Measurements from ENCODE around the gene CEND1.
"Not testable (repeated sequence)": the region's sequence is repeated elsewhere in the genome, so short reads cannot be mapped to it uniquely, and the experiment has no call there.

CEND1 gene

DNA sequence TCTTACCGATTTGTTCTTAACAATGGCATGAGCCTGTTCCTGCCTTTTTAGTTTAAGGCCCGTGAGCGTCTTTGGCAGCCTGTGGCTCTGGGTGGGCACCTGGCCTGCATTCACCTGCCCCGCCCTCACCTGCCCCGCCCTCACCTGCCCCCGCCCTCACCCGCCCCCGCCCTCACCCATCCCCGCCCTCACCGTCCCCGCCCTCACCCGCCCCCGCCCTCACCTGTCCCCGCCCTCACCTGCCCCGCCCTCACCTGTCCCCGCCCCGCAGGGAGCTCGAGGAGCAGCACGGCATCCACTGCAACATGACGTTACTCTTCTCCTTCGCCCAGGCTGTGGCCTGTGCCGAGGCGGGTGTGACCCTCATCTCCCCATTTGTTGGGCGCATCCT lies 26.8 kb downstream of the CEND1 start:
- DNase-seq: no peak

DNA sequence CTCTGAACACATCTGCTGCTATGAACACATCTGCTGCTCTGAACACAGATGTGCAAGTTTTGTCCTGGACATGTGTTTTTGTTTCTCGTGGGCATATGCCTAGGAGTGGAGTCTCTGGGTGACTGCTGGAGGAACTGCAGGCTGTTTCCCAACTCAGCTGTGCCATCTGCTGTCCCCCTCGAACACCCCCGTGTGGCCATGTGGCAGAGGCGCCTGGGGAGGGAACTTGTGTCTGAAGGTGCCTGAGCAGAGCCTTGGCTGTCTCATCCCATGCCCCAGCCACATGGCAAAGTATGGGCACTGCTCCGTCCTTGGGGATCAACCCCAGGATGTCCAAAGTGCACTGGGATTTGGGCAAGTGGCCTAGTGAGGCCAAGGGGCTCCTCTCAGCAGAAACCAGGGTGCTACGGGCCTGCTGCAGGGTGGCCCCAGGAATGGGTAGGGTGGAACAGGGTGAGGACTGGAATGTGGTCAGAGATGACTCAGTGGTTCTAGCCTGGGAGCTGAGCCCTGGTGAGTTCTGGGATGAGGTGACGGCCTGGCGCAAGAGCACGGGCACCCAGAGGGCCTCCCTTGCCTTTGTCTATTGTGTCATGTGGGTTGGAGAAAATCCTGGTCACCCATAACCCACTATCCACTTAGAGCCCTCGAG lies 27.3 kb downstream of the CEND1 start:
- no peak for DNase-seq

DNA sequence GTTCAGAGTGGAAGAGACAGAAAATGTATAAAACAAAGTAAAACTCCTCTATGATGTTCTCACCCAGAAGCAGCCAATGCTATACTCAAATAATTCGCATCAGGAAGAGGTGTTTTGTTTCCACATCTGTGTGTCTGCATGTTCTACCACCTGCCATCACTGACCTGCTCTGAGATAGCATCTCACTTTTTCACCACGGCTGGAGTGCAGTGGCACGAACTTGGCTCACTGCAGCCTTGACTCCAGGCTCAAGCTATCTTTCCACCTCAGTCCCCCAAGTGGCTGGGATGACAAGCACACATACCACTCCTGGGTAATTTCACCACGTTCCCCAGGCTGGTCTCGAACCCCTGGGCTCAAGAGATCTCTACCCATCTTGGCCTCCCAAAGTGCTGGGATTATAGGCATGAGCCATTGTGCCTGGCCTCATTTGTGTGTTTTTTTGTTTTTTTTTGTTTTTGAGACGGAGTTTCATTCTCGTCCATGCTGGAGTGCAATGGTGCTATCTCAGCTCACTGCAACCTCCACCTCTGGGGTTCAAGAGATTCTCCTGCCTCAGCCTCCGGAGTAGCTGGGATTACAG lies 28.3 kb downstream of the CEND1 start:
- DNase-seq: no peak

DNA sequence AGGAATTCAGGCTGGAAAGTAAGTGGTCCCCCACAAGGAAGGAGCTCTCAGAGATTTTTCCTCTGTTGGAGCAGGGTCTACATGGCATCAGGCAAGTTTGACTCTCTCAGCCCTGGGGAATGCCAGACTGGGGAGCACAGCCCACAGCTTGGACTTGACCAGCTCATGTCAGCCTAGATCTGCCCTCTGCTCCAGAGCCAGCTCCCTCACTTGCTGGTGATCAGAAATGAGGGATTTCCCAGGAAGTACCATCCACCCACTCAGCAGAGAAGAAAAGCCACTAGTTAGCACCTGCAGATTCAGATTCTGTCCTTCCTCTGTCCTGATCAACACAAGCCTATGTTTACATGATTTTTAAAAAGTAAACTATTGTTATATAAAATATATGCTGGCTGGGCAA lies 29.7 kb downstream of the CEND1 start:
- DNase-seq: no peak

DNA sequence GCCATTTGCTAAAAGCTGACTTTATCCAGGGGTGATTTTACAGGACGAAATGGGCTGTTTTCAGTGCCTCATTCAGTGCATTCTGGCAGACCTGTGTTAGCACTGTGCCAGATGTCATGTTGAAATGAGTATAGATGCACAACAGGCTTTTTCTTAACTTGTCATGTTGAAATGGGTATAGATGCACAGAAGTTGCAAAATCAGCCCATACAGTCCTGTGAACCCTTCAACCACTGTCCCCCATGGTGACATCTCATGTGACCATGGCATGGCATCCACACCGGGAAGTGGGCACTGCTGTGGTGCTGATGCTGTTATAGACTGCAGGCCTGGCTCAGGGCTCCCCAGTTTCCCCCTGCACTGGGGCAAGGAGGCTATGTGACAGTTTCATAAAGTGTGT lies 40.2 kb downstream of the CEND1 start:
- no peak for DNase-seq

DNA sequence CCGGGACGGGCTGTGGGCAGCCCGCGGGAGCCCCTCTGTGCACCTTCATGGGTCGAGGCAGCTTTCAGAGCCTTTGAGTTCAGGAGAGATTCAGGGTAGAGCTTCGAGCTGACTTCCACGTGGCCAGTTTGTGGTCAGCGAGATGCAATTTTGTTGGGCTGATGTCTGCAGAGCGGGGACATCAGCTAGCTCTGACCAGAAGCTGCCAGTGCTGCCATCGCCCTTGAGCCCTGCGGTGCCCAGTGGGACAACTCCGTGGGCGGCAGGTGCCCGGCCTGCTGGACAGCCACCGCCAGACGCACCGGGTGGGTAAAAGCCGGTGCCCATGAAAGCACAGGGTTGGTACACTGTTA lies 41.9 kb downstream of the CEND1 start:
- DNase-seq: no peak

DNA sequence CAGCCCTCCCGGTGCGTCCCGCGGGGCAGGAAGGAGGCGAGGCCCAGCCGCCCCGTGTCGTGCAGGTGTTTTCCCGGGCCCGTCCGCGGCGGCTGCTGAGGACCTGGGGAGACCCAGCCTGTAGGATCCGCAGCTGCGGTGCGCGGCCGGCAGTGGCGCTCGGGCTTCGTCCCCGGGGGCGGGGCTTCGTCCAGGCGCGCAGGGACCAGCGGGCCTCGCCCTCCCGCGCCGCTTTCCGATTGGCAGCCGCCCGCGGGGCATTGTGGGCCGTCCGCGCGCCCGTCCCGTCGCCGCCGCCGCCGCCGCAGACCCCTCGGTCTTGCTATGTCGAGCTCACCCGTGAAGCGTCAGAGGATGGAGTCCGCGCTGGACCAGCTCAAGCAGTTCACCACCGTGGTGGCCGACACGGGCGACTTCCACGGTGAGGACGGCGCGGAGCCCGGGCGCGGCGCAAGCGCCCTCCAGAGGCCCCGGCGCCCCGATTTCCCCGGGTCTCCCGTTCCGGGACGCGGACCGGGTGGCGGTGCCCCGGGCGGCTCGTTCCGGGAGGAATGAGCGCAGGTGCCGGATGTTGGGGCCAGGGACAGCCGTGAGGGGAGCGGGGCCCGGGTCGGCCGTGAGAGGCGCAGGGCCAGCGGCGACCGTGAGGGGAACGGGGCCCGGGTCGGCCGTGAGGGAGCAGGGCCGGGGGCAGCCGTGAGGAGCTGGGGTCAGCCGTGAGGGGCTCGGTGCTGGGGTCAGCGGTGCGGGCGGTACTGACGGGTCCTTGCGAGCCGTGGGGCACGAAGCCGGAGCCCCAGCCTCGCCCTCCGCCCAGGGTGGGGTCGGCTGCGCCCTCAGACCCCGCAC lies 42.5 kb downstream of the CEND1 start, which contains the start of gene TALDO1:
Gene TALDO1 (plus strand): TSS at position 307 of the 849 bp plus-strand sequence. CDS start 18 bp downstream, at position 325.
- peak; percentile 86 for DNase-seq

DNA sequence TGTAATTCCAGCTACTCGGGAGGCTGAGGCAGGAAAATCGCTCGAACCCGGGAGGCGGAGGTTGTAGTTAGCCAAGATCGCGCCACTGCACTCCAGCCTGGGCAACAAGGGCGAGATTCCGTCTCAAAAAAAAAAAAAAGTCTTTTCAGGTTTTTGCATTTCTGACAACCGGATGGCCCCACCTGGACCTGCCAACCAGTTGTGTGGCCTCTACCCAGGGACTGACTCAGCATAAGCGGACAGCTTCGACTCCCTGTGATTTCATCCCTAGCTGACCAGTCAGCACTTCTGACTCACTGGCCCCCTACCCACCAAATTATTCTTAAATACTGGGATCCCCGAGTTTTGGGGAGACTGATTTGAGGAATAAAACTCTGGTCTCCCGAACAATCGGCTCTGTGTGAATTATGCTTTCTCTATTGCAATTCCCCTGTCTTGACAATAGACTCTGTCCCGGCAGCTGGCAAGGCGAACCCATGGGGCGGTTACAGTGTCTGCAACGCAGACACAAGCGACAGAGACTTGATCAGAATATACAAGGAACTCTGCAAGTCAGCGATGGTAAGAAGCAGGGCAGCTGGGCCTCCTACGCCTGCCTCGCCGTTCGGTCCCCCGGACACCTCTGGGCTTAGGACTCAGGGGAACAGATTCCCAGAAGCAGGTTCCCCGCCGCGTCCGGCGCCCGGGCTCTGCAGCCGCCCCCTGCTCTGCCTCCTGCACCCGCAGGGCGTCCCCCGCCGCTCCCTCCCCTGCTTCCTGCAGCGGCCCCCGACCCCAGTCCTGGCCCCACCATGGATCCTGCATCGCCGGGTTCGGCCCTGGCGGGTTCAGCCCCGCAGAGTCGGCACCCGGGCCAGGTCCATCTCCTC lies 43.4 kb downstream of the CEND1 start:
- no peak for DNase-seq

DNA sequence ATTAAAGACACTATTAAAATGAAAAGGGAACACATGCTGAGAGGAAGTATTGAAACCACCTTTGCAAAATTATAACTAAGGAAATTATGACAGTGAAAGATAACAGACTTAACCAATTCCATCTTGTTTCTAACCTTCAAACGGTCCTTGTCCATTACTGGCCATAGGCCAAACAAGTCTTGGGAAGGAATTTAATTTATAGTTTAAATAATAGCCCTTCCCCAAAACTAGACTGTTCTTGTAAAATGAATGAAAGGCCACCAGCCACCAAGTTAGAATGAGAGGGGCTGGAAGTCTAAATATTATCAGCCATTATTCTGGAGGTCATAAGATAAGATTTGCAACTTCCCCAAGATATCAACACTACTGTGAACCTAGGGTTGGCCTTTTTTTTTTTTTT lies 44.5 kb downstream of the CEND1 start:
- DNase-seq: no peak

DNA sequence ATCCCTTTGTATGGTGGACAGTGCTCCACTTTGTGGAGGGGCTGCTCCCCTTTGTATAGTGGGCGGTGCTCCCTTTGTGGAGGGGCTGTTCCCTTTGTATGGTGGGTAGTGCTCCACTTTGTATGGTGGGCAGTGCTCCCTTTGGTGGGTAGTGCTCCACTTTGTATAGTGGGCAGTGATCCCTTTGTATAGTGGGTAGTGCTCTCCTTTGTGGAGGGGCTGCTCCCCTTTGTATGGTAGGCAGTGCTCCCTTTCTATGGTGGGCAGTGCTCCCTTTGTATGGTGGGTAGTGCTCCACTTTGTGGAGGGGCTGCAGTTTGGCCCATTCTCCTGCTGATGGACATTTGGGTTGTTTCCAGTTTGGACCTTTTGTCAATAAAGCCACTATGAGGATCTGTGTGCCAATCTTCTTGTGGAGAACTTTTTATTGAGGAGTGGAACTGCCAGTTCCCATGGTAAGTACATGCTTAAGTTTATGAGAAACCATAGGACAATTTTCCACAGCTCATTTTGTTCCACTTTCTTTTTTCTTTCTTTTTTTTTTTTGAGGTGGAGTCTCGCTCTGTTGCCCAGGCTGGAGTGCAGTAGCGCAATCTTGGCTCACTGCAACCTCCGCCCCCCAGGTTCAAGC lies 47.2 kb downstream of the CEND1 start:
- DNase-seq: no peak

DNA sequence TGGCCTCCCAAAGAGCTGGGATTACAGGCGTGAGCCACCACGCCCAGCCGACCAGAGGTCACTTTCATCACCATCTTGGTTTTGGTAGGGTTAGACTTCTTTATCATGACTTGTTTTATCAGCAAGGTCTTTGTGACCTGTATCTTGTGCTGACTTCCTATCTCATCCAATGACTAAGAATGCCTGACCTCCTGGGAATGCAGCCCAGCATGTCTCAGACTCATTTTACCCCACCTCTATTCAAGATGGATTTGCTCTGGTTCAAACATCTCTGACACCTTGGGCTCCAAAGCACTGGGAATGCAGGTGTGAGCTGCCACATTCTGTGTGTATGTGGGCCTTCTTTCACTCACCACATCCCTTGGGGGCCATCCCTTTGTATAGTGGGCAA lies 47.7 kb downstream of the CEND1 start:
- DNase-seq: no peak

DNA sequence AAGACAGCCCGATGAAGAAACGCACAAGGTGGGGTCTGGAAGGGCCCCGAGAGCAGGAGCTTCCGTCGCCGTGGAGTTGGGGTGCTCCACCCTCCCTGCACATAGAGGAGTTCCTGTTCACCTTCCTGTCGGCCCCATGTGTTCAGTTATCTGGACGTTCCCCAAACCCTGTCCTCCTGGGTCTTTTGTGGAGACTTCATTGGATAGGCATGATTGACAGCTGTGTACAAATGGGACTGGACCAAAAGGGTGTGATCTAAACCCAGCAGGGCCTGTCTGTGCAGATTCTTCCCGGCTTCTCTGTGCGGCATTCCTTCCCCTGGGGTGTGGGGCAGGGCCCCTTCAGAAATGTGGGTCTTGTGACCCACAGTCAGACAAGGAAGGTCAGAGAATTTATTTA lies 52.0 kb downstream of the CEND1 start:
- DNase-seq: not testable (repeated sequence)

DNA sequence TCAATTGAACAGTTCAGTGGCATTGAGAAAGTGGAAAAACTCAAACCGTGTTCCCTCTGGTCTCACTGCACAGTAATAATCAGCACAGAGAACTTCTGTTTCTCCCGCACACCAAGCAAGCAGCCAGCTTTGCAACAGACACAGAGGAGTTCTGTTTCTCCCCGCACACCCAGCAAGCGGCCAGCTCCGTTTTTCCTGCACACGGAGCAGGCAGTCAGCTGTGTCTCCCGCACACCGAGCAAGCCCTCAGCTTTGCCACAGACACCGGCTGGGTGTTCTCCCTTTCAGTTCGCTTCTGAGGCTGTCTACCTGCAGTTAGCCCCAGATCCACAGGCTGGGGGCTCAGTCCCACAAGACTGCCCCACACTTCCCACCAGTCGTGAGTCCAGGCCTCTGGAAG lies 52.5 kb downstream of the CEND1 start:
- no peak for DNase-seq
